ENCODE measurements around the gene HINT3.
"Not testable (repeated sequence)": the region's sequence is repeated elsewhere in the genome, so short reads cannot be mapped to it uniquely, and the experiment has no call there.

Gene HINT3

DNA sequence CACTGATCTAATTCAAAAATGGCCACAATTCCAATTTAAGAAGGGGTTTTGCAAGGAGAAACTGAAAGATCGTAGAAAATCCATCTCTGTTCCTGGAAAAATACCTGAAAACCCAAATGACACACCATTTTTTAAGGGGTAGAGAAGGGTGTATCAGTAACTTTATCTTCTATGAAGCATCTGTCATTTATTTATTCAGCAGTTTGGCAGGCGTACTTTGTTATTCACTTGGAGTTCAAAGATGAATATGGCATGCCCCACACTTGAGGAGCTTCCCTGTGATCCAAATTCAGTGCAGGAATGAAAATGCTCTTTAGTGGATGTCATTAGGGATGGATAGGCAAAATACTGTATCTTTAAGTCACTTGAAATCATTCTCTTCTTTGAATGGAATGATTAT is 7.2 kb downstream of the HINT3 start:
- no peak for DNase-seq

DNA sequence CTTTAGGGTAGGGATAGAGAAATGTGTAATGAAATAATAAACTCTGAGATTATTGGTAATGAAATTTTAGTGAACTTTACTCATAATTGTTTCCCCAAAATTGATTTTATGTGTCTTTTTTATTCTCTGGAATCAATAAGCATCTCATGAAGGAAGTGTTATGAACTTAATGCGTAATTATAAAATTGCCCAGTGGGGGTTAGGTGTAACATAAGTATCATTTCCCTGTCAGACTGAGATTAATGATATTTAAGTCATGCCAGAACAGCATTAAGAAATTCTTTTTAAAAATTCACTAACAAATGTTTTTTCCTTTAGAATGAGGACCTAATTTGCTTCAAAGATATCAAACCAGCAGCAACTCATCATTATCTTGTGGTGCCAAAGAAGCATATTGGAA is 10.0 kb downstream of the HINT3 start:
- DNase-seq = no peak

DNA sequence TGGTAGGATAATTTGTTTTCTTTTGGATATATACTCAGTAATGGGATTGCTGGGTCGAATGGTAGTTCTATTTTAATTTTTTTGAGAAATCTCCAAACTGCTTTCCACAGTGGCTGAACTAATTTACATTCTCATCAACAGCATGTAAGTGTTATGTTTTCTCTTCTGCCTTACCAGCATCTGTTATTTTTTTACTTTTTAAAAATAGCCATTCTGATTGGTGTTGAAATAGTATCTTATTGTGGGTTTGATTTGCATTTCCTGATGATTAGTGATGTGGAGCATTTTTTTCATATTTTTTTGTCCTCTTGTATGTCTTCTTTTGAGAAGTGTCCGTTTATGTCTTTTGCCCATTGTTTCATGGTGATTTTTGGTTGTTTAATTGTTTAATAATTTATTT is 11.9 kb downstream of the HINT3 start:
- DNase-seq = no peak

DNA sequence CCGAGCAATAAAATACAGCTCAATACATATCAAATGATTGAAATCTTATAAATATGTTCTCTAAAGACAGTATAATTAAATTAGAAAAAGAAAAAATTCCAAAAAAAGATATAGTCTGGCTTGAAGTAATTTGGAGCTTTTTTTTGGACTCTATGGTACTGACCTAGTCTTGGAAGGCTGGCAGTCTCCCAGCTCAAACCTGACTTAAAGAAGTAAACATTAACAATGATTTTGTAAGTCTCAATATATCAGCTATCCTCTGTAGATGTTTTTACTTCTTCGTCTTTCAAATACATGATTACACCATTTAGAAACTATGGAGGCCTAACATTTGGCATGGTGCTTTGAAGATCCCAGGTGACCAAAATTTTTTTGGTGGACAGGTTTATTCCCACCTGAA is 14.2 kb downstream of the HINT3 start:
- no peak for DNase-seq

DNA sequence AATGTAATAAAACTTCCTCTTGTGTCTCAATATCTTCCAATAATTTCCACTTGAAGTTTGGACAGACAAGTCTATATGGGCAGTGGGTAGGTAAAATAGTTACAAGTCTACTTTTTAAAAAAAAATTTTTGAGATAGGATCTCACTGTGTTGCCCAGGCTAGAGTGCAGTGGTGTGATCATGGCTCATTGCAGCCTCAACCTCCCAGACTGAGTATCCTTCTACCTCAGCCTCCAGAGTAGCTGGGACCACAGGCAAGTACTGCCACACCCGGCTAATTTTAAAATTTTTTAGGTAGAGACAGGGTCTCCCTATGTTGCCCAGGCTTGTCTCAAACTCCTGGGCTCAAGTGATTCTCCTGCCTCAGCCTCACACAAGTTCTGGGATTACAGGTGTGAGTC is 15.9 kb downstream of the HINT3 start:
- not testable (repeated sequence) for DNase-seq

DNA sequence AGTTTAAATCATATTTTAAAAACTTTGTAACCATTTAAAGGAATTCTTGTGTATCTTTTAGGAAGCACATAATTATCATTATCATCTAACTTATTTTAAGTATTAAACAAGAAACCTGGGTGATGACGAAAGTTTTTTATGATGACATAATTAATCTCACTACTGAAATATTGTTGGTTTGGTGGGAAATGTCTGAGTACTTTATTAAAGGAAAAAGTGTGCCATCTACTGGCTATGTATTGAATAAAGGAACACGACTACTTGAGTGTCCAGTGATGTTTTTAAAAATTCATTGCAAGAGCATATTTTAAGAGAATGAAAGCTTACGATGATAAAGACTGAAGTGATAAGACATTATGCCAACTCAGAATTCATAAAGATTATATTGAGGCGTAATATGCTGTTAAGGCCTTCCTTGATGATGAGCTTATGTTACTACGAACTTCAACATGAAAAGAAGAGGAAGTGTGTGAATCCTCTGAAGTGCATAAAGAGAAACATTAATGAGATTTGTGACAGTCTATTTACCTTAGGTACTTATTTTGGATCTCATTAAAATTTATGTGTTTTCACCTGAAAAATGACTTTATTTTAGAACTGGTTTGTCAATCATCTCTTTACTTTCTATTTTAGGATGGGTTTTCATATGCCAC is 17.8 kb downstream of the HINT3 start:
- DNase-seq = no peak

DNA sequence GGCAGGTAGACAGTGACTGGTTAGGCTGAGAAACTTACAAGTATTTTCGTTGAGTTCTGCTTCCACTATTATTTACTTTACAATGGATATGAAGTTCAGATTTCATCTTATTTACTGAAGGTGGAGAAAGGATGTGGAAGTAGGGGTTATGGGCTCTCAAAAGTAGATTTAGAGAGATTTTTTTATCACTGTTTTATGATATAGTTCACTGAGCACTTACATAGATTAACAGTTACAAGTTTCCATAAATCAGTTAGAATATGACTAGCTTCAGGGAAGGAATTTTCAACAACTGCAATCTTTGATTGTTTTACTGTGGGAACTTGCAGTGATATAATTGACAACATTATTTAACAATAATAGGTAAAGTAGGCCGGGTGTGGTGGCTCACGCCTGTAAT is 22.5 kb downstream of the HINT3 start:
- no peak for DNase-seq

DNA sequence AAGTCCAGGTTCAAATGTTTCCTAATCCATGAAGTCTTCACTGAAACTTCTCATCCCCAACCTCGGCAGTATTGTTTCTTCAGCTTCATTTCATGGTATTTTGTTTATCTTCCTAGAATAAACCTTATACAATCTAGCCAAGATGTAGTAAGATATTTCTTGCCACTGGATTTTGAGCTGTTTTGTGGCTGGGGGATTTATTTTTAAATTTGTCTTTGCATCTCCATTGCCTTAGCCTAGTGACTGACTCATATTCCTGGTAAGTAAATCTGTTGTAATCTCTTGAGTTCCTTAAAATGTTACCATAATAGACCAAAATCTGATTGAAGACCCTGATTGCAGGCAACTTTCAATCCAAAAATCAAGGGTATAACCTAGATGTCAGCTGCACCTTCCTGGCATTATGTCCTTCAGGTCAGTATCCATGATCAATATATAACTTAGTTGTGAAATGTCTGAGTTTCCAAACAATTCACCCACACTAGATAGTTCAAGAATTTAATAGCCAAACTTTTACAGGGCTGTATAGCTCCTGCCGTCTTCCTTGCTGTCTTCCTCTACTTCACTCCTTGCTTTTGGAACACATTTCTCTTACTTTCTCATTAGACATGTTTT is 25.1 kb downstream of the HINT3 start:
- no peak for DNase-seq

DNA sequence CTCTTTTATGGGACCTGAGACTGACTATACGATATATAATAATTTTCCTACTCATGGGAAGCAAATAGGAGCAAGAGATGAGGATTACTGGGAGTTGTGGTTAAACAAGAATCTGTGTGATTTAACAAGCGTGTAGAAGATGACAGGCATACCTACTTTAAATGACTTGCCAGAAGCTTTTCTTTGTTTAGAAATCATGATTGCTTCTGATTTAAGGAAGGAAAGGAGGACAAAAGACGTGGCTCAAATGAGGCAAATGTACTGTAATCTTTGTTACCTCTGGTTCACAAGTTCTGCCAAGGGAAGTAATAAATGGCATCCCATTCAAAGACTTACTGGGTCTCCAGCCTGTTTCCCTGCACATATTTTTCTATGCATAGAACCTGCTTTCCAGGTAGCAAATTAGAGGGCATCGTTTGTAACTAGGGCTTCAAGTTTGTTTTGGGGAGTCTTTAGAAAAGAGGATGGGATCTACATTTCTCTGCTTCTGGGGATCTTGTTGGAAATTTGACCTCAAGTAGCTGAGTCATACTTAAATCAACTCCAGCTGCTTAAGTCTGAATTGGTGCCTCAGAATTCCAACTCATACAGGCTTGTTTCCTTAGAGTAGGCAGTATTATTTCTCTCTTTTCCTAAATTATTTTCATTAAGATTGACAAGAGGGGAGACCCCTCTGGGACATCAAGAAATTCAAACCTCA is 26.8 kb downstream of the HINT3 start:
- no peak for DNase-seq

DNA sequence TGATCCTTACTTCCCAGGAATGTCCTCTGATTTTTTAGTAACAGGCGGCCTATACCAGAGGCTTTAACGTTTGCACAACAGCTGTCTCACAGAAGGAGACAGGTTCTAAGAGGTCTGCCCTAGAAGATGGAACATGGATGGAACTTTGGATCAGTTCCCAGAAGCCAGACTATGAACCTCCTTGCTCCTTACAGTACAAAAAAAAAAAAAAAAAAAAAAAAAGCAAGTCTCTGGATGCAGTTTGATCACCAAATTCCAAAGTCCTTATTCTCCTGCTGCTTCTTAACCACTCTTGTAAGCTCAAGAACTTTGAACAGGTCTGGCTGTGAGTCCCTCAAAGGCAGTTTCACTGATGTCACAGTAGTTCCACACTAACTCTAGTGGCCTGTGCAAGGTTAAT is 27.7 kb downstream of the HINT3 start:
- no peak for DNase-seq

DNA sequence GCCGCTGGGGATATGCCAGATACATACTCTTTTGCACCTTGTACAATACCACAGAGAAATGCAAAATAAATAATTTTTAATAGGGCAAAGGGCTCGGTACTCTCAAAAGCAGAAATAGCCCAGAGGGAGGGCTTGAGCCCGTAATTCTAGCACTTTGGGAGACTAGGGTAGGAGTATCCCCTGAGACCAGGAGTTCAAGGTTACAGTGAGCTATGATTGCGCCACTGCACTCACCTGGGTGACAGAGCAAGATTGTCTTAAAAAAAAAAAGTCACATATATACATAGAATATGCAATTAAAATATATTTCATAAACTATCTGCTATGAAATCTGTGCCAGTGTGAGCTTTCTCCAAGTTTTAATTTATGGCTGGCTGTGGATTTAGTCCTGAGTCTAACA is 29.0 kb downstream of the HINT3 start:
- DNase-seq = no peak

DNA sequence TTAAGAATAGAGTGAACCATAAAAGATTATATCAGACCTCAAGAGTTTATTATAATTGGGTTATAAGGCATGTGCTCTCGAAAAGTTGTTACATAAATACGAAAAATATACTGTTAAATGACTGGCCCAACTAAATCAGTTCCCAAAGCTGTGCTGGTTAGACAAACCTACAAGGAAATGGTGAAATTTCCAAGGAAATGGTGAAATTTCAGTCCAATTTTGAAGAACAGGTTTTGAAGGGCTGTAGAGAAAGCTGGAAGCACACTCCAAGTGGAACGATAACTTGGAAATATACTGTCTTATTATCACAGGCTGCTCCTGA is 29.4 kb downstream of the HINT3 start:
- no peak for DNase-seq

DNA sequence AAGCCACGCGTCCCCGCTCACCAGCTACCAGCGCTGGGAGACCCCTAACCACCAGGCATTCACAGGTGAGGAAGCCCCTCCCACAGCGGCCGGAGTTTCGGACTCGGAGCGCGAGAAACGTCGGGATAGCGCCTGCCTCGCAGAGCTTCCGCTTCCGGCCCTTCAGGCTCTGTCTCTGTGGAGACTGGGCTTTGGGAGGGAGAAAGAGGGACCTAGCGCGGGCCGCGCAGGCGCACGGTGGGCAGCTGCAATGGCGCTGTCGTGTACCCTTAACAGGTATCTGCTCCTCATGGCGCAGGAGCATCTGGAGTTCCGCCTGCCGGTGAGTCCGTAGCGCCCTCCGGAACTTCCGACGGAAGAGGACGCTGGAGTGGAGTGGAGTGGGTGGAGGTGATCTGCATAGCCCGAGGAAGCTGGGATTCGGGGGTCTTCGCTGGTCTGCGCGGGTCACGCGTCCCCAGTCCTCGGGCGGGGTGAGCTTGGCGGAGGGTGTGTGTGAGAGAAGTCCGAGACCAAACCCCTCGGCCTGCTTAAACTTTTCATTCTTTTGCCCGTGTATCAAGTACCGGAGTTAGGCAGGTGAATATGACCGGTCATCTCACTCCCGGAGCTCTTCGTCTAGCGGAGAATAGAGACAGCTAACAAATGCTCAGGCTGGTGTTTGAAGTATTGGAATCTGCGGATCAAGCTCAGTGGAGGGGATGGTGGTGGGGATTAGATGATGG is 29.9 kb downstream of the HINT3 start, which contains the start of gene TRMT11:
TRMT11 (plus strand) TSS at position 240 of the 725 bp plus-strand sequence; CDS start at position 251, 11 bp downstream.
- peak; percentile 59 for DNase-seq

DNA sequence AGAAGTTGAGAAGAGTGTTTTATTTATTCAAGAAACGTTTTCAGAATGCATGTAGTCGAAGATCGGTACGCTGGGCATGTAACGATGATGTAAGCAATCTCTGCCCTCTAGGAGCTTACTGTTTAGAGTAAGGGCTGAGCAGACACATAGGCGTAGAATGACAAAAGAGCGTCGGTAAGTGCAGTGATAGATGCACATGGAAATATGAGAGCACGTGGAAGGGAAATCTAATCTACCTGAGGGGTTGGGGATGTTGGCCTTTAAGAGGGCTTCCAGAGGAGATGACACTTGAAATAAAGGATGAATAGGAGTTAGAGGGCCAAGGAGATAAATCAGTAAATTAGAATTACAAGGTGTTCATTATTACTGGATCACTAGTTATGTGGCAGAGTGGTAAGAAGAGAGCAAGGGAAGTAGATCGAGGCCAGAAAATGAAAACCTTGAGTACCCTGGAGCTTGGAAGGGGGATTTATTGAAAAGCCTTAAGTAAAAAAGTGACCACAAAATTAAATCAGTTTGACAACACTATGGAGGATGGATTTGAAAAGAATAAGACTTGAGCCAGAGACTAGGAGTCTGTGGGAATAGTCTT is 30.6 kb downstream of the HINT3 start:
- no peak for DNase-seq

DNA sequence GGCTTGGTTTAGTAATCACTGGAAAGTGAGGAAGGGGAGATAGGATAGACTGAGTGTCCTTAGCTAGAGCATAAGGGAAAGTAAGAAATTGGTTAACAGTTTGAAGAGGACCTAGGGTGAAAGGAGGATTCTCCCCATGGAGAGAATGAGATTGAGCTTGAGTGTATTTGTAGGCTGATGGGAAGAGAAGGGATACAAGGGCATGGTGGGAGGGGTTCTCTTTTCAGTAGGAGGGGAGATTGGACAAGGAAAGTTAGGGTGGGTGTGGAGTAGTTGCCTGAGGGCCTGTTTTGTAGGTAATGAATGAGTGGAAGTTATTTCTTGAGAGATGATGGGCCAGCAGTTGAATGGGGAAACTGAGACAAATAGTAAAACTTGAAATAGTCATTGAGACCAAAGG is 31.7 kb downstream of the HINT3 start:
- DNase-seq = no peak

DNA sequence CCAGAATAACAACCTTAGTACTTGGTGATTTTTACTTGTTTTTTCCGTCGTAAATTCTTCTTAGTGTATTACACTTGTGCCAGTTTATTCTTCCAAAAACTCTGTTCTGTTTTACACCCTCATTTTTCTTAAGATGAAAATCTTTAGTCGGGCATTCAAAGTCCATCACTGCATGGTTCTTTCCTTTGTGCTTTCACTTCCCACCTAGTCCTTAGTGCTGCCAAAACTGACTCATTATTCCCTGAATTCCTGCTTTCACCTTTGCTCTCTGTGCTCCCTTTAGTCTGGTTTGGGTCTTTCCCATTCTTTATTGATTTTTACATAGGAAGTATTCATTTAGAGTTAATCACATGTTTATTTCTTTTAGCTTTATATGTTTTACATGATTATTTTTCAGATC is 33.1 kb downstream of the HINT3 start:
- DNase-seq = no peak

DNA sequence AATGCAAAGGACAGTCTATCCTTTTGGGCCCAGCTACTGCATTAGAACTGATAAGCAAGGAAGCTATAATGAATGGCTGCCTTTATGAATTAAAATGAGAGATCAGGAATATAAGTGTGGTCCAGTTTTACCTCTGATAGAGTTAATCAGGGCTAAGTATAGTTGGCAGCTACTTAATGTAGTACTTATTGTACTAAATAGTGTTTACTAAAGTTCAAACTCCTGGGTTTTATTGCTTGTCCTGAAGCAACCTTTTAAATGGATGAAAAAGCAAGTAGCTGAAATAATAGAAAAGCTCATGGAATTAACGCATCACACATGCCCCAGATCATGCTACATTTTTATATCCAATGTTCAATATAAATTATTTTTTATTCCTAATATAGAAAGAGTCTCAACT is 35.1 kb downstream of the HINT3 start:
- DNase-seq = no peak

DNA sequence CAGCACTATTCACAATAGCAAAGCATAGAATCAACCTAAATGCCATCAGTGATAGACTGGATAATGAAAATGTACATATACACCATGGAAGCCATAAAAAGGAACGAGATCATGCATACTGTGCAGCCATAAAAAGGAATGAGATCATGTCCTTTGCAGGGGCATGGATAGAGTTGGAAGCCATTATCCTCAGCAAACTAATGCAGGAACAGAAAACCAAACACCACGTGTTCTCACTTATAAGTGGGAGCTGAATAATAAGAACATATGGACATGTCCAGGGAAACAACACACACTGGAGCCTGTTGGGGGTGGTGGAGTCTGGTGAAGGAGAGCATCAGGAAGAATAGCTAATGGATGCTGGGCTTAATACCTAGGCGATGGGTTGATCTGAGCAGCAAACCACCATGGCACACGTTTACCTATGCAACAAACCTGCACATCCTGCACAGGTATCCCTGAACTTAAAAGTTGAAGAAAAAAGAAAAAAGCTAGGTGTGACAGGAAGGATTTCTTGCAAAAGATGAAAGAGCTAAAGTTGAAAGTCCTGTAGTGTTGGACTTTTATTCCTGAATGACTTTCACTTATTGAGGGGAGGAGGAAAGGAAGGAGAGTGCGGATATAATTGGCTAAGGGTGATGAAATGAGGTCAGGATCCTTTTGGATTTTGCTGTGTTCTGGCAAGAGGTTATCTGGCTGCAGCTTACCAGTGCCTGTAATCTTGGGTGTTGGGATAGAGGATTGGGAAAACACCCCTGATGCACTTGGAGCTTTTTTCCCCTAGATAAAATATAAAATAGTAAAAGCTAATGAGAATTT is 38.3 kb downstream of the HINT3 start:
- no peak for DNase-seq

DNA sequence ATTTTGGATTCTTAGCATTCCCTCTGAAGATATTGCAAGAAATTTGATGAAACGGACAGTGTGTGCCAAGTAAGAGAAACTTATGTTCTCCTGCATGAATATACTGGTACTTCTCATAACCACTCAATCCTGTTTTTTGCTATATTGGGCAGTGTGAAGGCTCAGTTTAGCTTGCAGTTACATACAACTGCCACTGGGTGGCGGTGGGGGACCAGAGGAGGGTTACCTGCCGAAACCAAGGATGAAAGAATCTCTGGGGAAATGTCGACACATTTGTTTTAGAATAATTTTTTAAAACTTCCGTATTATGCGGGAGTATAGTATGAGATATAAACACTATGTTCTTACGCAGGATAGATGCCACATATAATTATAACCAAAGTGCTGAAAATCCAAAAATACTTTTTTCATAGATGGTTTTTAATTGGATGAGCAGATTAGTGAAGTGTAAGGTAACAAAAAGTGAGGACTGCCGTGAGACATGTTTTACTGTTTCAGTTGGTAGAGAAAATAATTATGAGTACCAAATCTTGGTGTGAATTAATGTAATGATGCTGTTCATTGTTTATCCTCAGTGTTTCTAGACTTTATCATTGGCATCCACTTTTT is 39.5 kb downstream of the HINT3 start:
- peak; percentile 12 for DNase-seq

DNA sequence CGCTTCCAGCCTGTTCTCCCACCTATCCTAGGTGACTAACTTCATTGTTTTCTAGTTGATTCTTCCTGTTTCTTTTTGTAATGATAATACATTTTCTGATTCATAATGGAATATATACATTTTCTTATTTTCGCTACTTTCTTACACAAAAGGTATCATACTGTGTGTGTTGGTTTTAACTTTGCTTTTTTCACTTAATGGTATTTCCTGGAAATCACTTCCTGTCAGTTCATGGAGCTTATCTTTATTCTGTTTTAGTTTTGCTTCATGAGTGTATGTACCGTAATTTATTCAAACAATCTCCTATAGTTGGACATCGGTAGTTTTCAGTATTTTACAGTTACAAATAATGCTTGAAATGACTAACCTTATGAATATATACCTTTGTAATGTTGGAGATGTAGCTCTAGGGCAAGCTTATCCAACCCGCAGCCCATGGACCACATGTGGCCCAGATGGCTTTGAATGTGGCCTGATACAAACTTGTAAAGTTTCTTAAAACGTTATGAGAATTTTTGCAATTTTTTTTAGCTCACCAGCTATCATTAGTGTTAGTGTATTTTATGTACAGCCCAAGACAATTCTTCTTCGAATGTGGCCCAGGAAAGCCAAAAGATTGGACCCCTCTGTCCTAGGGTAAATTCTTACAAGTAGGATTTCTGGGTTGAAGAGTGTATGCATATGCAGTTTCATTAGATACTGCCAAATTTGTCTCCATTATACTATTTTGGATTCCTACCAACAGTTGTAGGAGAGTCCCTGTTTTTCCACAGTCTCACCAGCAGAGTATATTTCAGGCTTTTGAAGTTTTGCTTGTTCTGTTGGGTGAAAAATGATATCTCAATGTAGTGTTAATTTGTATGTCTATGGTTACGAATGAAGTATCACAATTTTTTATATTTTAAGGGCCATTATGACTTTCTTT is 46.4 kb downstream of the HINT3 start:
- DNase-seq = no peak

DNA sequence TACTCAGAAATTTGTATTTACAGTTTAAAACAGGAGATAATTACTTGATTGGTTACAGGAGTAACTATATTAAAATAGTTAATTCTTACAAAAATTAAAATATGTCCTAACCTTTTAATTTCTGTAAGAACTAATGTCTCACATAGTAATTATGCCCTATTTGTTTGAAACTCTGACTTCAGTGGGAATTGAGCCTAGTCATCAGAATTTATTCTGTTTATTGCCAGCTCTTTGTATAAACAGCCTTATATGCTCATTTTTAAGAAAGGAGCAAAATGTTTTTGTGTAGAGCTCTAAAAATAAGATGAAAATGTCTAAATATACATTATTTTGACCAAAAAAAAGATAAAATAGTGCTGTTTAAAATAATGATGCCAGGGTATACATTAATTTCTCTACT is 51.2 kb downstream of the HINT3 start:
- no peak for DNase-seq
